Neural cell (in vitro differentiated cells): Measurements from ENCODE around the gene SAP30L. TPM values are rescaled to one million over a fixed set of nuclear protein-coding genes. Genes with fewer than 3 reads are reported as not detected.

ENCODE experiments used
- H2AFZ ChIP-seq: fragments of 200-600, 300-800 bp; sonication (generic), shearing (Covaris generic); 2 replicates; pipeline ENCODE4 v1.6.0; 2014; ENCODE audit warnings: low read depth, mild to moderate bottlenecking, antibody characterized with exemption, low read length, moderate library complexity
- H3F3A ChIP-seq: fragments of 200-600 bp; shearing (Covaris generic); 2 replicates; pipeline ENCODE4 v1.6.1; 2016; ENCODE audit warnings: mild to moderate bottlenecking, moderate library complexity, mixed read lengths, antibody characterized with exemption, low read length; ENCODE audit not compliant: insufficient read depth, poor library complexity, severe bottlenecking
- H3K27ac ChIP-seq: fragments of 200-600, 300-800 bp; sonication (generic), shearing (Covaris generic); 2 replicates; pipeline ENCODE4 v1.5.1; 2014; ENCODE audit warnings: mild to moderate bottlenecking, low read length, moderate library complexity
- H3K27me3 ChIP-seq: fragments of 300-800, 200-600 bp; sonication (generic), shearing (Covaris generic); 2 replicates; pipeline ENCODE4 v1.6.0; 2014; ENCODE audit warnings: mild to moderate bottlenecking, low read depth, low read length, moderate library complexity; ENCODE audit not compliant: insufficient read depth
- H3K36me3 ChIP-seq: fragments of 300-800, 200-600 bp; sonication (generic), shearing (Covaris generic); 2 replicates; pipeline ENCODE4 v1.5.1; 2014; ENCODE audit warnings: mild to moderate bottlenecking, antibody characterized with exemption, low read length, moderate library complexity; ENCODE audit not compliant: insufficient read depth
- H3K4me2 ChIP-seq: fragments of 300-800, 200-600 bp; sonication (generic), shearing (Covaris generic); 2 replicates; pipeline ENCODE4 v1.6.0; 2014; ENCODE audit warnings: mild to moderate bottlenecking, low read length
- H3K4me3 ChIP-seq: fragments of 300-800, 200-600 bp; sonication (generic), shearing (Covaris generic); 2 replicates; pipeline ENCODE4 v1.5.1; 2014; ENCODE audit warnings: mild to moderate bottlenecking, low read length, moderate library complexity
- H3K79me2 ChIP-seq: fragments of 200-600 bp; shearing (Covaris generic); replicated peaks from 2 replicates; pipeline ENCODE4 v1.6.0; 2014; ENCODE audit warnings: mild to moderate bottlenecking, low read length, moderate library complexity; ENCODE audit not compliant: insufficient read depth
- H3K9ac ChIP-seq: fragments of 300-800, 200-600 bp; sonication (generic), shearing (Covaris generic); 2 replicates; pipeline ENCODE4 v1.6.1; 2016; ENCODE audit warnings: mild to moderate bottlenecking, low read length, mixed read lengths
- H3K9me2 ChIP-seq: fragments of 200-600 bp; shearing (Covaris generic); 2 replicates; pipeline ENCODE4 v1.6.1; 2016; ENCODE audit warnings: mild to moderate bottlenecking, low read length, mixed read lengths; ENCODE audit not compliant: insufficient read depth
- H3K9me3 ChIP-seq: fragments of 200-600, 300-800 bp; sonication (generic), shearing (Covaris generic); 2 replicates; pipeline ENCODE4 v1.6.1; 2016; ENCODE audit warnings: mild to moderate bottlenecking, mixed run types, low read length, moderate library complexity, mixed read lengths
- H4K20me1 ChIP-seq: fragments of 200-600 bp; shearing (Covaris generic); 2 replicates; pipeline ENCODE4 v1.6.1; 2016; ENCODE audit warnings: mild to moderate bottlenecking, mixed run types; ENCODE audit not compliant: insufficient read depth
- CTCF ChIP-seq: fragments of 450-650 bp; IDR thresholded peaks from 2 replicates; pipeline ENCODE4 v1.5.1; 2014; ENCODE audit warnings: antibody characterized with exemption, mild to moderate bottlenecking, moderate library complexity; ENCODE audit not compliant: poor library complexity, severe bottlenecking
- EP300 ChIP-seq: fragments of 450-650 bp; conservative IDR thresholded peaks from 2 replicates; pipeline ENCODE4 v1.6.1; 2014; ENCODE audit warnings: antibody characterized with exemption, mild to moderate bottlenecking, moderate library complexity; ENCODE audit not compliant: poor library complexity, severe bottlenecking
- MXI1 ChIP-seq: fragments of 450-650 bp; conservative IDR thresholded peaks from 2 replicates; pipeline ENCODE4 v1.6.1; 2014; ENCODE audit warnings: antibody characterized with exemption, mild to moderate bottlenecking; ENCODE audit not compliant: poor library complexity, severe bottlenecking
- POLR2AphosphoS5 ChIP-seq: IDR thresholded peaks from 2 replicates; pipeline ENCODE4 v1.6.1; 2012
- RAD21 ChIP-seq: fragments of 450-650 bp; conservative IDR thresholded peaks from 2 replicates; pipeline ENCODE4 v1.6.1; 2014; ENCODE audit warnings: antibody characterized with exemption, mild to moderate bottlenecking, moderate library complexity
- REST ChIP-seq: IDR thresholded peaks from 2 replicates; pipeline ENCODE4 v1.6.1; 2012; ENCODE audit warnings: borderline replicate concordance
- TAF1 ChIP-seq: IDR thresholded peaks from 2 replicates; pipeline ENCODE4 v1.6.1; 2012; ENCODE audit warnings: low read depth
- polyA minus RNA-seq: library from RNA; depleted of rRNA, polyadenylated mRNA; stranded (reverse); fragments of >200 nt; gene quantifications from 2 replicates; pipeline ENCODE4 v1.2.3, GENCODE V29; 2014
- polyA plus RNA-seq: library from polyadenylated mRNA; depleted of rRNA; stranded (reverse); fragments of >200 nt; gene quantifications from 2 replicates; pipeline ENCODE4 v1.2.3, GENCODE V29; 2014

SAP30L gene
- polyA plus RNA-seq (18.5 and 32.7 TPM in 2 replicates), polyA minus RNA-seq (32.8 and 40.7 TPM in 2 replicates)

GRCh38 chr5:154445422-154446194 lies at the start of gene SAP30L:
Gene SAP30L (plus strand): TSS chr5:154445997. CDS start chr5:154446605, 608 bp downstream.
- H3K27ac ChIP-seq = no peak within 1 kb of the TSS
- no peaks in the 10 kb centered on the region for H3K36me3 ChIP-seq
- peak within 1 kb of the TSS; percentile 96 for H3K4me2 ChIP-seq
- TF ChIP-seq RAD21 (no peak), POLR2AphosphoS5 (peak; percentile 49), TAF1 (peak; percentile 26), MXI1 (peak; percentile 40), REST (no peak), EP300 (no peak)
- H3K9me3 ChIP-seq = no peaks in the 10 kb centered on the region
- no peaks in the 10 kb centered on the region for H3K9me2 ChIP-seq
- H2AFZ ChIP-seq = peak within 1 kb of the TSS; percentile 92
- no peaks in the 10 kb centered on the region for H3K27me3 ChIP-seq
- H3F3A ChIP-seq = no peaks in the 10 kb centered on the region
- peak within 1 kb of the TSS; percentile 96 for H3K4me3 ChIP-seq
- H3K79me2 ChIP-seq = peaks cover 21% of the 10 kb centered on the region
- peak within 1 kb of the TSS; percentile 65 for H3K9ac ChIP-seq
- no peaks in the 10 kb centered on the region for H4K20me1 ChIP-seq

GRCh38 chr5:154396128-154396527 lies 49.7 kb upstream of the SAP30L start:
- Histone ChIP-seq H3K9ac (no peak overlapping the region), H4K20me1 (no peaks in the 10 kb centered on the region), H3K79me2 (no peaks in the 10 kb centered on the region), H3K9me2 (no peaks in the 10 kb centered on the region), H3F3A (no peaks in the 10 kb centered on the region), H3K4me2 (no peak overlapping the region), H2AFZ (no peak overlapping the region), H3K27me3 (no peaks in the 10 kb centered on the region), H3K27ac (no peak overlapping the region), H3K36me3 (no peaks in the 10 kb centered on the region), H3K9me3 (no peaks in the 10 kb centered on the region), H3K4me3 (no peak overlapping the region)
- TF ChIP-seq POLR2AphosphoS5 (no peak), CTCF (no peak)
